ENCODE results near the gene ZNF600. TPM values are rescaled to one million over a fixed set of nuclear protein-coding genes. Genes with fewer than 3 reads are reported as not detected.
"Not testable (repeated sequence)": the region's sequence is repeated elsewhere in the genome, so short reads cannot be mapped to it uniquely, and the experiment has no call there.

The ZNF600 gene
- total RNA-seq, 1 donor from 2014 or later, result 22.5 TPM

DNA sequence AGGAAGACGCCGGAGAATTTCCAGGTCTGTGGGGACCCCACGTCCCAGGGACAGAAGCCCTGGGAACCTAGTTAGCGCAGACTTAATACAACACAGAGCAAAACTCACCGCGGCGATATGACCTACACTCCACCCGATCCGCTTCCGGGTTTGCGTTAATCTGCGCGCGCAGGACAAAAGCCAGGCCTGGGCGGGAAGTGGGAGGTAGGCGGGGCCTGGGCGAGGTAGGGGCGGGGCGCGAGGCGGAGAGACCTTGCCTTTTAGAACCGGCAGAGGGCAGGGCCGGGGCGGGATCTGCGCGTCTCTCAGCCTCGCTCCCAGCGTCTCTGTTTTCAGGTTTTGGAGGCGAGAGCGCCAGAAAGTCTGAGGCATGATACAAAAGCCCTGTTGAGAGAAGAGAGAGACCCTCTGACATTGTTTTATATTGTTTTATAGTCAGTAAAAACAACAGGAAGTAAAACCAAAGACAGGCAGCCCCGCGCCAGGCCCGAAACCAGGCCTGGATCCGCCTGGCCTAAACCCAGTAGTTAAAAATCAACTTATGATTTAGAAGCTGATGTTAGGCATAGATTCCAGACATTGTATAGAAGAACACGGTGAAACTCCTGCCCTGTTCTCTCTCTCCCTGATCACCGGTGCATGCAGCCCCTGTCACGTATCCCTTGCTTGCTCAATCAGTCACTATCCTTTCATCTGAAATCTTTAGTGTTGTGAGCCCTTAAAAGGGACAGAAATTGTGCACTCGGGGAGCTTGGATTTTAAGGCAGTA, 51.5 kb downstream of the ZNF600 start, which contains the start of gene ZNF611:
TSS of gene ZNF611 (minus strand) at position 152 of the 769 bp plus-strand sequence. CDS start 19,150 bp downstream, outside the sequence.
- peaks cover 40% of the 10 kb centered on the region for H3K4me1 Mint-ChIP-seq (ENCODE audit: low read depth)
- H3K27me3 Mint-ChIP-seq, result no peaks in the 10 kb centered on the region
- DNase-seq (ENCODE audit: low spot score, unreplicated experiment), result peak; percentile 99
- peak within 1 kb of the TSS; percentile 98 for H3K27ac Mint-ChIP-seq
- no peaks in the 10 kb centered on the region for H3K36me3 Mint-ChIP-seq (ENCODE audit: insufficient read depth)
- TF ChIP-seq, protein P1, sequence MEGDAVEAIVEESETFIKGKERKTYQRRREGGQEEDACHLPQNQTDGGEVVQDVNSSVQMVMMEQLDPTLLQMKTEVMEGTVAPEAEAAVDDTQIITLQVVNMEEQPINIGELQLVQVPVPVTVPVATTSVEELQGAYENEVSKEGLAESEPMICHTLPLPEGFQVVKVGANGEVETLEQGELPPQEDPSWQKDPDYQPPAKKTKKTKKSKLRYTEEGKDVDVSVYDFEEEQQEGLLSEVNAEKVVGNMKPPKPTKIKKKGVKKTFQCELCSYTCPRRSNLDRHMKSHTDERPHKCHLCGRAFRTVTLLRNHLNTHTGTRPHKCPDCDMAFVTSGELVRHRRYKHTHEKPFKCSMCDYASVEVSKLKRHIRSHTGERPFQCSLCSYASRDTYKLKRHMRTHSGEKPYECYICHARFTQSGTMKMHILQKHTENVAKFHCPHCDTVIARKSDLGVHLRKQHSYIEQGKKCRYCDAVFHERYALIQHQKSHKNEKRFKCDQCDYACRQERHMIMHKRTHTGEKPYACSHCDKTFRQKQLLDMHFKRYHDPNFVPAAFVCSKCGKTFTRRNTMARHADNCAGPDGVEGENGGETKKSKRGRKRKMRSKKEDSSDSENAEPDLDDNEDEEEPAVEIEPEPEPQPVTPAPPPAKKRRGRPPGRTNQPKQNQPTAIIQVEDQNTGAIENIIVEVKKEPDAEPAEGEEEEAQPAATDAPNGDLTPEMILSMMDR (IDR thresholded peaks at IDR 0.05; ENCODE audit: unreplicated experiment), result peak; percentile 67
- H3K9me3 Mint-ChIP-seq (ENCODE audit: low read depth), result no peaks in the 10 kb centered on the region
- peak within 1 kb of the TSS; percentile 94 for H3K4me3 Mint-ChIP-seq (ENCODE audit: low read depth)

- Mint-ChIP-seq H3K4me3 (ENCODE audit: low read depth) (peak overlapping the region; percentile 94), H3K36me3 (ENCODE audit: insufficient read depth) (peaks cover 3% of the 10 kb centered on the region), H3K9me3 (ENCODE audit: low read depth) (no peaks in the 10 kb centered on the region), H3K27me3 (no peaks in the 10 kb centered on the region), H3K4me1 (ENCODE audit: low read depth) (peaks cover 40% of the 10 kb centered on the region), H3K27ac (peak overlapping the region; percentile 98)
- TF ChIP-seq, protein P1 (IDR thresholded peaks at IDR 0.05; ENCODE audit: unreplicated experiment), result no peak
- DNase-seq (ENCODE audit: low spot score, unreplicated experiment), result no peak
Measured at GRCh38 chr19:52734331-52734892, 52.2 kb downstream of the ZNF600 start.

DNA sequence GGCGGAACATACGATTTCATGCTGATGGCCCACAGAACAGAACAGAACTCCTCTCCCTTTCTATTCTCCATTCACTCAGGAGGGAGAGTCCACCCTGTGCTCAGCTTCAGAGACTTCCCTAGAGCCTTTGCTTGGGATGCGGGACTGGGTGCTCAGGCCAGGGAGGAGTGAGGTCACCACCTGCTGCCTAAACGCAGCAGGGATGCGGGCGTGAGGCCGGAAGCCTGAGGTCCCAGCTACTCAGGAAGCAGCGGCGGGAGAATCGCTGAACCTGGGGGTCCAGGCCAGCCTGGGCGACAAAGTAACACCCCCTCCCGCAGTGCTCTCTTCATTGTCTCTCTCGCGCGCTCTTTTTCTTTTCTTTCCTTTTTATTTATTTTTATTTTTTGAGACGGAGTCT, 60.5 kb downstream of the ZNF600 start:
- peaks cover 28% of the 10 kb centered on the region for H3K36me3 Mint-ChIP-seq (ENCODE audit: insufficient read depth)
- H3K4me1 Mint-ChIP-seq (ENCODE audit: low read depth), result peaks cover 40% of the 10 kb centered on the region
- not testable (repeated sequence) for H3K9me3 Mint-ChIP-seq (ENCODE audit: low read depth); H3K27ac Mint-ChIP-seq; H3K4me3 Mint-ChIP-seq (ENCODE audit: low read depth); H3K27me3 Mint-ChIP-seq; DNase-seq (ENCODE audit: low spot score, unreplicated experiment)

GRCh38 chr19:52725528-52725961, 61.0 kb downstream of the ZNF600 start:
- peak overlapping the region; percentile 80 for H3K27ac Mint-ChIP-seq
- DNase-seq (ENCODE audit: low spot score, unreplicated experiment), result no peak
- TF ChIP-seq, protein P1 (IDR thresholded peaks at IDR 0.05; ENCODE audit: unreplicated experiment), result no peak
- peaks cover 32% of the 10 kb centered on the region for H3K36me3 Mint-ChIP-seq (ENCODE audit: insufficient read depth)
- no peak overlapping the region for H3K4me3 Mint-ChIP-seq (ENCODE audit: low read depth)
- peaks cover 40% of the 10 kb centered on the region for H3K4me1 Mint-ChIP-seq (ENCODE audit: low read depth)
- H3K27me3 Mint-ChIP-seq, result no peaks in the 10 kb centered on the region
- no peaks in the 10 kb centered on the region for H3K9me3 Mint-ChIP-seq (ENCODE audit: low read depth)

DNA sequence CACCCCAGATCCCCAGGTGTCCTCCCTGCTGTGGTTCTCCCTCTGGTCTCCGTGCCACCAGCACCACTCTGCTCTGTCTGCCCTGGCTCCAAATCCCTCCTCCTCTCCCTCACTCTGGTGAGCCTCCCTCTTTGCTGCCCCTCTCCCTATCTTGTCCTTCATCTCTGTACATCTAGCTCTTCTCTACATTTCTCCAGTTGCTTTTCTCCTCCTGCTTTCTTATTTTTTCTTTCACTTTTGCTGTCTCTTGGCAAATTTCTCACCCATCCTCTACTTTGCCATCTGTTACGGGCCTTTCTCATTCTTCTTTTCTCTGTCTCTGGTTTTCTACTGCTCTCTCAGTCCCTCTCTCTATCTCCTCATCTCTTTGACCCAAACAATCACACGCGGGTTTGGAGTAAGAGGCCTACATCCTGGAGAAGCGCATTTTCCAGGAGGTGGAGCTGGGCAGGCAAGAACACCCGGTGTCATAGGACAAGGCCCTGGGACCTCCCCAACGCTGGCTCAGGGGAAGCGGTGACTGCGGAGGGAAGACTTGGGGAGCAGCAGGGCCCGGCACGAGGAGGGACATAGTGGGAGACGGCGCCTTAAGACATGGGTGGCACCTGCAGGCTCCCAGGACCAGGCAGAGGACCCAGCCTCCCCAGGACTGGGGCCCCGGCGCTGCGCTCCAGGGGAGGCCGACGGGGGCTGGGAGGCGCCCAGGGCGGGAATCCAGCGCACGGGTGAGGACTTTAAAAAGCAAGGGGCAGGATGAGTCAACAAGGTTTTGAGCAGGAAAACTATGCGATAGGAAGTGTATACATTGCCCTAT, 61.7 kb downstream of the ZNF600 start:
- H3K27ac Mint-ChIP-seq, result peak overlapping the region; percentile 88
- H3K4me3 Mint-ChIP-seq (ENCODE audit: low read depth), result peak overlapping the region; percentile 31
- H3K36me3 Mint-ChIP-seq (ENCODE audit: insufficient read depth), result peaks cover 34% of the 10 kb centered on the region
- H3K9me3 Mint-ChIP-seq (ENCODE audit: low read depth), result no peaks in the 10 kb centered on the region
- no peaks in the 10 kb centered on the region for H3K27me3 Mint-ChIP-seq
- DNase-seq (ENCODE audit: low spot score, unreplicated experiment), result no peak
- peaks cover 42% of the 10 kb centered on the region for H3K4me1 Mint-ChIP-seq (ENCODE audit: low read depth)
- TF ChIP-seq, protein P1 (IDR thresholded peaks at IDR 0.05; ENCODE audit: unreplicated experiment), result no peak

DNA sequence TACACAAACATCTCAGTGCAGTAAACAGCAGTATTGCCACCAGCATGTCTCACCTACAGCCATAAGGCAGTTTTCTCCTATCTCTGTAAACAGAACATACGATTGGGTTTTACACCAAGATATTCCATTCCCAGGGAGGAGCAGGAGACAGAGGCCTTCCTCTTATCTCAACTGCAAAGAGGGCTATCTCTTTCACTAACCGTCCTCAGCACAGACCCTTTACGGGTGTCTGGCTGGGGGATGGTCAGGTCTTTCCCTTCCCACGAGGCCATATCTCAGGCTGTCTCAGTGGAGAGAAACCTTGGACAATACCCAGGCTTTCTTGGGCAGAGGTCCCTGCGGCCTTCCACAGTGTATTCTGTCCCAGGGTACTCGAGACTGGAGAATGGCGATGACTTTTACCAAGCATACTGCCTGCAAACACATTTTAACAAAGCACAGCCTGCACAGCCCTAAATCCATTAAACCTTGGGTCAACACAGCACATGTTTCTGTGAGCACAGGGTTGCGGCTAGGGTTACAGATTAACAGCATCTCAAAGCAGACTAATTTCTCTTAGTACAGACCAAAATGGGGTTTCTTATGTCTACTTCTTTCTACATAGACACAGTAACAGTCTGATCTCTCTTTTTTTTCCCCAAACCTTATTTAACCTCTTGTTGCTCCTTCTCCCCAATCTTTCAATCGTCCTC, 62.5 kb downstream of the ZNF600 start:
- H3K36me3 Mint-ChIP-seq (ENCODE audit: insufficient read depth), result peaks cover 39% of the 10 kb centered on the region
- H3K27me3 Mint-ChIP-seq; DNase-seq (ENCODE audit: low spot score, unreplicated experiment); H3K9me3 Mint-ChIP-seq (ENCODE audit: low read depth): not testable (repeated sequence)
- H3K27ac Mint-ChIP-seq, result peak overlapping the region; percentile 88
- H3K4me3 Mint-ChIP-seq (ENCODE audit: low read depth), result peak overlapping the region; percentile 36
- H3K4me1 Mint-ChIP-seq (ENCODE audit: low read depth), result peaks cover 45% of the 10 kb centered on the region
